ENCODE measurements around the gene EEIG2.

EEIG2 gene

DNA sequence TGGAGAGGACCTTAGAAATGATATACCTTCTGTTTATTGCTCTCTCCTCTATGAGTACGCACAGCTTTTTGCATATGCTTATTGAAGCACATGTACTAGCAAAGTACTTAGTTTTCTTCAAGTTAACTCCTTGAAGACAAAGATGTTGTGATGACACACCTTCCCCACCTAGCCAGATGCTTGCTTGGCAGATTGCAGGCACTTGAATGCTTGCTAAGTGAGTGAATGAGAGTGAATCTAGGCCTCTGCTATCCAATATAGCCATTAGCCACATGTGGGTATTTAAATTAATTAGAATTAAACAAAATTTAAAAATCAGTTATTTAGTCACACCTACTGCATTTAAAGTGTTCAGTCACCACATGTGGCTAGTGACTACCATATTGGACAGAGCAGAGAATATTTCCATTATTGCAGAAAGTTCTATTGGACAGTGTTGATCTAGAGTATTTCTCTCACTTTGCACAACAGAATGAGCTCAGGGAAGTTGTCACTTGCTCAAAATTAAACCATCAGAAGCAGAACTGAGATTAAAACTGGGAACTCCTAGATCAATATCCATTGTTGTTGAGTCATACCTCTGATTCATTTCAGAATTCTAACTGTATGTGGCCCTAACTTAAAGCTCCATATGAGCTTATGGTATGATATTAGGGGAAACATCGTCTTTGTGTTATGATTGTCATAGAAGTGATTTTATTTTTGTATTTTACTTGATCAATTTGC is 8.6 kb upstream of the EEIG2 start:
- DNase-seq (ENCODE audit: low read depth), result no peak

DNA sequence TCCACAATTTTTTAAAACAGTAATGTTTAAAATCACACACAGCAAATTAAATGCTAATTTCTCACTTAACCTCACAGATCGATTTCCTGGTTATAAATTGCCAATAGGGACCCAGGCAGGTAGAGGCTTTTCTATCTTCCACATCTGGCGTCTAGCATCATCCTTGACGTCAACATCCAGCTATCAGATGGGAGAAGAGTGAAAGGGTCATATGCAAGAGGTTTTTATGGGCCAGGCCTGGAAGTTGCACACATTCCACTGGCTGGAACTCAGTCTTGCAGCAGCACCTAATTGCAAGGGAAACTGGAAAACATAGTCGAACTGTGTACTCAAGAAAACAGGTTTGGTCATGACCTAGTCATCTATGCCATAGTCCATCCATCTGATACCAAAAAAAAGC is 6.0 kb upstream of the EEIG2 start:
- DNase-seq (ENCODE audit: low read depth), result no peak

DNA sequence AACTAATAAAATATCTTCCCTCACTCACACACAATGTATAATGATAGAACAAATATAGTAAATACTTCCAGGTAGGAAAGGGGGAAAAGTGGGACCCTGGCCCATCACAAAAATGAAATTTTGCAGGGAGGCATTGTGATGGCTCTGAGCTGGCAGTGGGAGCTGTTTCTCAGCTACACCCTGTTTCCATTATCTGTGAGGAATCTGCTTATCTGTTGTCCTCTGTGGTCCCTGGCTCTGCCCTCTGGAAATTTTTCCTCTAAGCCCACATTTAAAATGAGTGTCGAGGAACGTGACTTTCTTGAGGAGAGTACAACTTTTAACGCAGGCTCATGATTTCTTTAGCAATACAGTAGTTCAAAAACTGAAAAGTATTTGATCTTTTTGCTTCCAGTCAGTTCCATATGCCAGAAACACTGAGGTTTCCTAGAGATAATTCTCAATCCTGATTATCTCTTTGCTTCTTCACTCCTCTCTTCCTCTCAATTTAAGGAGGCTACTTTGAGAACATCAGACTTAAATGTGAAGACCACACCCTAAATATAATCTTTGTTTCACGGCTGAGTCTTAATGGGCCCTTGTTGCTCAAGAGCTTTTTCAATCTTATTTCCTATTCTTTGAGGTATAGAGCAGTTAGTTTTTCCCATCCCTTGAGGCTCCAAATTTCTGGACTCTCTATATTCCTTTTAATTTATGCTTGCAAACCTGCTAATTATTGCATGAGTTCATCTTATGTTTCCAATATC is 5.0 kb upstream of the EEIG2 start:
- DNase-seq (ENCODE audit: low read depth), result no peak

DNA sequence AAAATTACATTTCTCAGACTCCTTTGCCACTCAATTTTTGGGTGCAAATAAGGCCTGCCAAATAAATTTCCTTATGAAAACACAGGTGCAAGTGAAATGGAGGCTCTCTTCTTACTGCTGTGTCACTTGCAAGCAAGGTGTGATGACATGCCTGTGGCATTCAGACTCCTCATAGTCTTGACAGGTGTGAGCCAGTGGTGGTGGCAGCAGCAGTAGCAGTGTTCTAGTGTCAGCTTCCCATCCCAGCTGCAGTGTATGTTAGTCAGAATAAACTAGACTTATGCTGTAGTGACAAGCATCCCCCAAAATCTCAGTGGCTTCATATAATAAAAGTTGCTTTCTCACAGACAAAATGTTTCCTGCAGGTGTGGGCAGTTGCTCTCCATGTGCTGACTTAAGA is 3.8 kb upstream of the EEIG2 start:
- no peak for DNase-seq (ENCODE audit: low read depth)

DNA sequence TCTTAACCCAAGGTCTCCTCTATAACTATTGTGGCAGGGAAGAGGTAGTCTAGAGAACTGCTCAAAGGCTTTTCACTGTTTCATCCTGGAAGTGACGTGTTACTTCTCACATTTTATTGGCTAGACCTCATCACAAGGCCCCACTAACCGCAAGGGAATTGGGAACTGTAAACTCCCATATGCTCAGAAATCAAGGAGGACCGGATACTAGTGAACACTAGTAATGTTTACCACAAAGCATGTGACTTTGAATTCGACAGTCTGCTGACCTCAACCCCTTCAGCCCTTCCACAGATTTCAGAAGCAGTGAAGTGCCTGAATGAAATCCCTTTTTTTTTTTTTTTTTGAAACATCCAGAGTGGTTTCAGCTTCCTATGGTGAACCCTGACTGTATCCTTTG is 3.4 kb upstream of the EEIG2 start:
- DNase-seq (ENCODE audit: low read depth), result no peak

DNA sequence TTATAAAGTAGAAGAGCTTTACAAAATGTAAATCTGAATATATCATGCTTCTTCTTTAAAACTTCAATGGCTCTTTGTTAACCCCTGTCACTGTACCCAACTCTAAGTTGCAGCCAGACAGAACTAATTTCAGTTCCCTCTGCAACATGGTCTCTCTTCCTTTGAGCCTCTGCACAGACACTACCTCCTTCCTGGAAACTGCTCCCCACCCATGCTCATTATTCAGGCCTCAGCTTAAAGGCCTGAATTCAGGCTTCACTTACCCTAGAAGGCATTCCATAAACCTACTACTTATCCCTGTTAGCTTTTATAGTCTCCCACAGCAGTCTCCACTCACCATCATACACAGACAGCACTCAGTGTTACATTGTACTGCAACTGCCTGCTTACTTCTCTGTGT is 2.6 kb upstream of the EEIG2 start:
- DNase-seq (ENCODE audit: low read depth), result no peak

DNA sequence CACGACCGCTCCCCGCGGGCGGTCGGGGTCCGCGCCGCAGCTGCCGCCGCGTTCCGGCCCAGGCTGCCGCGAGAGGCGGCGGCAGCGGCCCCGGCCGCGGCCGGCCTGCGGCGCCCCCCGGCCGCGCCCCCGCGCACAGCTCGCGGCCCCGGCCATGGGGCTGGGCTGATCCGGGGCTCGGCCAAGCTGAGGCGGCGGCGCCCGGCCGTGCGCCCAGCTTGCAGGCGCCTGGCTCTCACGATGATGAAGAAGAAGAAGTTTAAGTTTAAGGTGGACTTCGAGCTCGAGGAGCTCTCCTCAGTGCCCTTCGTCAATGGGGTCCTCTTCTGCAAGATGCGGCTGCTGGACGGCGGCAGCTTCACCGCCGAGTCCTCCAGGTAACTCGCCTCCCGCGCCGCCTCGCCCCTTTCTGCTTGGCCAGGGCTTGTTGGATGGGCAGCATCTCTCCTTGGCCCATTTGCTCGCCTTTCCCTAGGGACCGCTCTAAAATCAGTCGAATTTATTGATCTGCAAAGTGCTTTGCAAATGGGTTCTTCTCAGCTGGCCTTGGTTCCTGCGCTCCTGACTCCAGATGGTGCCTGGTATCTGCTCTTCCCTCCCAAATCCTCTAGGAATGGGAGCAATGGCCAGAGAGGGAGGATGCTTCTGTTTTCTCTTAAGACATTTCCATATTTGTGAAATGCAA is 431 bp downstream of the EEIG2 start:
- DNase-seq (ENCODE audit: low read depth), result peak; percentile 38

DNA sequence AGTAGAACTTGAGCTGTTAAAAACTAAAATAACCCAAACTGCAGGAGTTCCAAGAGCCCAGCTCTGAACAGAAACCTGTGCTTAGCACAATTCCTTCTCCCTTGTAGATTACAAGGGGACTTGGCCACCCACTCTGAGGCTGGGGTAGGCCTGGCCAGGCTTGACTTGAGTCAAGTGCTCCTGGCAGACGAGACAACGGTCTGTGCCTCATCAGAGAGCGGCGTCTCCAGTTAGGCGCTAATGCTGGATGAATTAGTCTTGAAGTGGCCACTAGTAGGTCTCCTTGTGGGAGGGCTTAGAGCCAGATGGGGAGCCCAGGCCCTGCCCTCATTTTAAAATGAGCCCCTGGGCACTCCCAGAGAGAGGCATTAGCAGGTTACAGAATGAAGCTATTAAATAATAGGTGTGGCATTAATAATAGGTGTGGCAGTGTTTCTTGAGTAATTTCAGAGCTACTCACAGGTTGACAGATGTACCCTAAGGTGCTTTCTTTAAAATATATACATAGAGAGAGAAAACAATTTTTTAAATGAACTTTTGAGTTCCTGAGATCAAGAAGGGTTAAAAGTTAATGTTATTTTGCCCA is 1.1 kb downstream of the EEIG2 start:
- peak; percentile 65 for DNase-seq (ENCODE audit: low read depth)

DNA sequence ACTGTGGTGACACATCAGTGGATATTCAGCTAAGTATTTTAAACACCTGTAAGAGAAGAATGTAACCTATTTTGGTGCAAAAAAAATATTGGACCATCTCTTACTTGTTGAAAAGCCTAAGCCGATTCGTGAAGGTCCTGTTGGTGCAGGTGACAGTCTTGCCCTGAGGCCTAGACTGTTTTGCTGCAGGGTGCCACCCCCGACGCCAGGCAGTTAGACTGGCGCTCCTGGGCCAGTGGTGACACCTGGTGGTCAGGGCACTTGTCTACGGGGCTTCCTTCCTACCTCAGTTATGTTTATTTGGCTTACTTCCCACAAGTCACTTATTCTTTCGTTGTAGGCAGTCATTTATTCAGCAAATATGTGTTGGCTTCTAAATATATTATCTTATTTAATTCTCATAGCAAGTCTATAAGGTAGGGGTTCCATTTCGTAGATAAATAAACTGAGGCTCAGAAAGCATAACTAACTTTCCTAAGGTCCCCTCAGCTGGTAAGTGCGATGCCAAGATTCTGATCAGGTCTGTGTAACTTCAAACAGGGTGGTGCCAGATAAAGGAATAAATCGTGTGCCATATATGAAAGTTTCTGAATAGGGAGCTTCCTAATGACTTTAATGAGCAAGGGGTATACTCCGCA is 1.9 kb downstream of the EEIG2 start:
- no peak for DNase-seq (ENCODE audit: low read depth)

DNA sequence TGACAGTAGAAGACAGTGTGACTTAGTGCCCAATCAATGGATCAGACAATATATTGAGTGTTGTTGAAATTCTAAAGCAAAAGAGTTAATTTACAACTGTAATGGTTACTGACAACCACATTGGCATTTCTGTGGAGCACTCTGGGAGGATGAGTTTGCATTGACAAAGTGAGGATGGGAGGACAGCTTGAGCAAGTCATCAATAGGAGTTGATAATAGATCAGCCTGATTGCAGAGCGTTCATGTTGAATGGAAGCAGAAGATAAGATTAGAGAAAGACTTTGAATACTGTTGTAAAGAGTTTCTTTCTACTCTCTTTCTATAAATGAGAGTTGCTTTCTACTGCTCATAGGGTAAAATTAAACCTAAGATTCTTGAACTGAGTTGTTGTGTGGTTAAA is 3.9 kb downstream of the EEIG2 start:
- DNase-seq (ENCODE audit: low read depth), result no peak

DNA sequence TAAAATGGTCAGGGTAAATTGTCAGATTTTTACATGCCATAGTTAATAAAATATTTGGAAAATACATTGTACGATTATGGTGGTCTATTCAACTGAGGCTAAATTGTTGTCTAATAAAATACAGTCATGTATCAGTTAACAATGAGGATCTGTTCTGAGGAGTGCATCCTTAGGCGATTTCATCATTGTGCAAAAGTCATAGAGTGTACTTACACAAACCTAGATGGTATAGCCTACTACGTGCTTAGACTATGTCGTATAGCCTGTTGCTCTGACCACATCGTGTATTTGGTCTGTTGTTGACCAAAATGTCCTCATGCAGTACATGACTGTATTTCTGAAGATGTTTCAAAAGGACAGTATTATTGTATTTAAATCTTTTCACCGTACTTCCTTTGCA is 5.2 kb downstream of the EEIG2 start:
- no peak for DNase-seq (ENCODE audit: low read depth)

DNA sequence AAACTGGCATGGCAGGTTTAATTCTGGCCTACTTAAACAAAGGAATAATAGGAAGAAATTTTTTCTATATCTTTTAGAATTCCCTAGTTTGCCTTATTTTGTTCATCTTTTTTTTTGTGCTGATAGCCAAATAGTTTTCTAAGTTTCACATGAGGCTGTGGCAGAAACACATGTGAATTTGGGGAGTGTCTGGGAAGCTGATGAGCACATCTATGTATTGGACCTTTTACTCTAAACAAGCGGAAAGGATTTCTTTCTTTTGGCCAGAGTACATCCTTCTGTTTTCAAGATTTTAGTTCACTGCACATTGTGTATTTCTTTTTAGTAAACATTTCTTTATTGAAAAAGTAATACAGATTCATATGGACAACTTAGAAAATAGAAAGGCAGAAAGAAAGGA is 5.6 kb downstream of the EEIG2 start:
- DNase-seq (ENCODE audit: low read depth), result no peak

DNA sequence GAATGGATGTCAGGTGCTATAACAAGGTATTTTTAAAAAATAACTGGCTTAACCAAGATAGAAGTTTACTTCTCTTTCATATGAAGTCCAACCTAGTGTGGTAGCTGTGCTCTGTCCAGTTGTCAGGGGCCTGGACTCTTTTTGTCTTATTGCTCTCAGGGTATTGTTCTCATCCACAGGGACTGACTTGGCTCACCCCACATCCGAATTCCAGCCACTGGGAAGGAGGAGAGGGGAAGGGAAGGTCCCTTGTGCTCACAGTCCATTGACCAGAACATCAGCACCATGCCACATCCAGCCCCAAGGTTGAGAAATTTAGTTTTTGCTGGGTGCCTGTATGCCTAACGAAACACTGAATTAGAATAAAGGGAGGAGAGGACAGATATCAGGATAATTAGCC is 8.7 kb downstream of the EEIG2 start:
- no peak for DNase-seq (ENCODE audit: low read depth)

DNA sequence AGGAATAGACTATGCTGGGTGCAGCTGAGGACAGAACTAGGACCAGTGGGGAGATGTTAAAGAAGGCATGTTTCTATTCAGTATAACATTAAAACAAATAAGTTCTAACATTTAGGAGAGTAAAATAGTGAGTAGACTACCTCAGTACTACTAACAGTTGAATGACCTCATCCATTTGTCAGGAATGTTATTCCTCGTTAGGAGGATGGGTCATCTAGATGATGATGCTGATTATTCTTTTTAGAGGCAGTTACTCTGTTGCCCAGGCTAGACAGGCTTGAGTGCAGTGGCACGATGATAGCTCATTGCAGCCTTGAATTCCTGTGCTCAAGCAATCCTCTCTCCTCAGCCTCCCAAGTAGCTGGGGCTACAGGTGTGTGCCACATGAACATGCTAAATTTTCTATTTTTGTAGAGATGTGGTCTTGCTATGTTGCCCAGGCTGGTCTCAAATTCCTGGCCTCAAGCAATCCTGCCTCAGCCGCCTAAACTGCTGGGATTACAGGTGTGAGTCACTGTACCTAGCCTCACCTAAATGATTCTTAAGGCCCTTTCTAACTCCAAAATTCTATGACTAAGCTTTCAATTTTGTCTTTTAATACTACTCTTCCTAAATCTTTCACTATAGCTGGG is 9.3 kb downstream of the EEIG2 start:
- DNase-seq (ENCODE audit: low read depth), result no peak

DNA sequence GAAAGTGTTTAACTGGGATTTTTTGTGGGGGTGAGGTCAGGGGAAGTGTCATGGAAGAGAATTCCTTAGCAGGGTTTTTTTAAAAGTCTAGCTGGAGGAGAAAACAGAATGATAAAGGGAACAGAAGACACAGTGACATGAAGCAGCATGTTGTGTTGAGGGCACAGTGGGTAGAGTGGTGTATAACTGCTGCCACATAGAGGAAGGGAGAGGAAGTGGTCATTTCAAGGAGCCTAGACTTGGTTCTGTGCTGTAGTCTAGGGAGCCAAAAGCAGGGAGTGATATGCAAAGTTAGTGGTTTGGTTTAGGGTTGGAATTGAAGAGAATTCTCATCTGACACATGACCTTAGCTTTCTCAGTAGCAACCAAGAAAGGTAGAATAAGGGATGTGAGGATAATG is 10.2 kb downstream of the EEIG2 start:
- DNase-seq (ENCODE audit: low read depth), result peak; percentile 35

DNA sequence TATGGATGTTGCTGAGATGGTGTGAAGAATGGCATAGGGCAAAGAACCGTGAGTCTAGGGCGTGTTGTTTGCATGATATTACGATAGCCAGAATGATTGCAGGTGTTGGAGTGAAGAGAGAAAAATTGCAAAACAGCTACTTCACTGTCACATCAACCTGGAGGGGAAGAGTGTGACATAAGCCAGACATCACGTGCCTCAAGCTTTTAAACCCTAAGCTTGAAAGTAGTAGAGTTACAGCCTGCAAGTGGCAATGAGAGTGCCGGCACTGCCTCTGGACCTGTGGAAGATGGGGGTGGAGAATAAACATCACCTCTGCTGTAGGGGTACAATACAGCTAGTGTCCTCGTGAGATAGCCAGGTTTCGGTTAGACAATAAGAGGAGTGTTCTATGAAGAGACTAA is 11.1 kb downstream of the EEIG2 start:
- DNase-seq (ENCODE audit: low read depth), result no peak

DNA sequence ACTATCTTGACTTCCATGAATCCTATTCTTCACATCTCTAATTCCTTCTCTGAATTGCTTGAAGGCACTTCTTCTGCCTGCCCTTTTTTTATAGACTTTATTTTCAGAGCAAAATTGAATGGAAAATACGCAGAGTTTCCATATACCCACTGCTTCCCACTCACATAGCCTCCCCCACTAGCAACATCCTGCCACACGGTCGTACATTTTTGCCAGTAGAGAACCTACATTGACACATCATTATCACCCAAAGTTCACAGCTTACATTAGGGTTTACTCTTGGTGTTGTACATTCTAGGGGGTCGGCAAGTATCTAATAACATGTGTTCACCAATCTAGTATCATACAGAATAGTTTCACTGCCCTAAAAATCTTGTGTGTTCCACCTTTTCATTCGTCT is 12.3 kb downstream of the EEIG2 start:
- DNase-seq (ENCODE audit: low read depth), result no peak

DNA sequence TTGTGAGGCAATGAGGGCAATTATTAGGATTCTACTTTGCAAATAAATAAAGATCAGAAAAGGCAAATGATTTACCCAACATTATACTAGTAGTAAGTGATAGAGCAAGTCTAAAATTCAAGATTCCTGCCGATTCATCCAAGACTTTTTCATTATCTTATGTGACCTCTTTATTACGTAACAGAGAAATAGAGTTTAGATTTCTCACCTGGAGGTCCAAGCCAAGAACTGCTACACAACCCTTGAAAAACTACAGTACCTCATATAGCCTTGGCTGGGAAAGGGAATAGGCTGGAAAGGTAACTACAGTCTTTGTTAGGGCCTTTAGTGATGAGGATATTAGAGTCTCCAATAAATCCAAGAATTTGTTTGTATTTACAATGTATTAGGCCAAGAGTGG is 13.3 kb downstream of the EEIG2 start:
- DNase-seq (ENCODE audit: low read depth), result no peak

DNA sequence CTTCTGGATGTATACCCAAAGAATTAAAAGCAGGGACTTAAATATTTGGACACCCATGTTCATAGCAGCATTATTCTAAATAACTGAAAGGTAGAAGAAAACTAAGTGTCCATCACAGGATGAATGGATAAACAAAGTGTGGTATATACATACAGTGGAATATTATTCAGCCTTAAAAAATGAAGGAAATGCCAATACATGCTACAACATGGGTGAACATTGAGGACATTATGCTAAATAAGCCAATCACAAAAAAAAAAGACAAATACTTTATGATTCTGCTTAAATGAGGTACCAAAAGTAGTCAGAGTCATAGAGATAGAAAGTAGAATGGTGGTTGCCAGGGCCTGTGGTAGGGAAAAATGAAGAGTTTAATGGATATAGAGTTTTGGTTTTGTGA is 14.1 kb downstream of the EEIG2 start:
- DNase-seq (ENCODE audit: low read depth), result no peak

DNA sequence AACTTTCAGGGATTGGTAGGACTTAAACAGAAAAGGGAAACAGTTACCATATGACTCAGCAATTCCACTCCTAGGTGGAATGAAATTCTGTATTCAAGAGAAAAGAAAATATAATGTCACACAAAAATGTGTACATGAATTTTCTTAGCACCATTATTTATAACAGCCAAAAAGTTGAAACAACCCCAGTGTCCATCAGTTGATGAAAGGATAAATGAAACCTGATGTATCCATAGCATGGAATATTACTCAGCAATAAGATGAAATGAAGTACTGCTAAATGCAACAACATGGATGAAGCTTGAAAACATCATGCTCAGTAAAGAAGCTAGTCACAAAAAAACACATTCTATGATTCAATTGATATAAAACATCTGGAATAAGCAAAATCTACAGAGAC is 15.5 kb downstream of the EEIG2 start:
- DNase-seq (ENCODE audit: low read depth), result peak; percentile 46

DNA sequence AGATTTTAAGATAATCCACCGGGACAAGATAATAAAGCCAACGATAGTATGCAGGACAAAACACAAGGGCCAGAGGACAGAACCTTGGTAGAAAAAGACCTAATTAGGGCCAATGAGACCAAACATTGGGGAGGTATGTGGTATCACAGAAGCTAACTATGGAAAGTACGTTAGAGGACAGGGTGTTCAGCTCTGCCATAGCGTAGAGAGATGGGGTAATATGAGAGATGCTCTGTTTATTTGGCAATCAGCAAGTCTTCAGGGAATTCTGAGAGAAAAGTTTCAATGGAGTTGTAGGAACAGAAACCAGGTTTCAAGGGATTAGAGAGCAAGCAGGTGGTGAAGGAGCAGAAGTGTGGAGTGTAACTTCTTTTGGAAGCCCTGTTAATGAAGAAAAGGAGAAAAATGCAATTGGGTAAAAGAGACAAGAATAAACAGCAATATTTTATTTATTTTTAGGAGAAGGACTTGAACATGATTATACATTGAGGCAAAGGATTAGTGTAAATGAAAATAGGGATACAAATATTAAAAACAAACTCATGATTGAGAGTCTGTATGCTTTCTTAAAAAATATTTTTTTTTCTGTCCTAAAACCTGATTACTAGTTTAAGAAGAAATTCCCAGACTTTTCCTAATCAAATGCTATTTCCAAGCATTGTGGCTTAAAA is 24.0 kb downstream of the EEIG2 start:
- no peak for DNase-seq (ENCODE audit: low read depth)

Measured in iris pigment epithelial cell (primary cell).